Nucleus accumbens (tissue), 56 donors: ENCODE data around the gene TTC9B.
"Not testable (repeated sequence)": the region's sequence is repeated elsewhere in the genome, so short reads cannot be mapped to it uniquely, and the experiment has no call there.

Experiments used
- DNase-seq, 56 donors: peaks; one replicate each; lab custom pipeline; 2025; lab: John Stamatoyannopoulos, UW

Gene TTC9B

DNA sequence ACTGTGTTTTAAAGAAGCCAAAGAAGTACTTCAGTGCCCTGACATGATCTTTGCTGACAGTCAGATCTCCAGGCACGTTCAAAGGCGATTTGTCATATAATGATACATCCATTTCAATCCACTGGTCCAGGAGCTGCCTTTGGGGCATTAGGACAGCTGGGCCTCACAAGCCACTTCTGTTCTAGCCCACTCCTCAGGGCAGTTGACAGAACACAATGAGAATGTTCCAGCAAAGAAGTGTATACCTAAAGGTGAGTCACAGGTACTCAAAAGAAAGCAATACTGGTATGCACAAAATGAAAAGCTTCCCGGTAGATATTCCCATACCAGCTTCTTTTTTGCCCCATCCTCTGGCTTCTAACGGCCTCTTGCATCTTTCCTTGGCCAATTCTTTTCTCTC, 39.4 kb downstream of the TTC9B start:
- no peak for DNase-seq

DNA sequence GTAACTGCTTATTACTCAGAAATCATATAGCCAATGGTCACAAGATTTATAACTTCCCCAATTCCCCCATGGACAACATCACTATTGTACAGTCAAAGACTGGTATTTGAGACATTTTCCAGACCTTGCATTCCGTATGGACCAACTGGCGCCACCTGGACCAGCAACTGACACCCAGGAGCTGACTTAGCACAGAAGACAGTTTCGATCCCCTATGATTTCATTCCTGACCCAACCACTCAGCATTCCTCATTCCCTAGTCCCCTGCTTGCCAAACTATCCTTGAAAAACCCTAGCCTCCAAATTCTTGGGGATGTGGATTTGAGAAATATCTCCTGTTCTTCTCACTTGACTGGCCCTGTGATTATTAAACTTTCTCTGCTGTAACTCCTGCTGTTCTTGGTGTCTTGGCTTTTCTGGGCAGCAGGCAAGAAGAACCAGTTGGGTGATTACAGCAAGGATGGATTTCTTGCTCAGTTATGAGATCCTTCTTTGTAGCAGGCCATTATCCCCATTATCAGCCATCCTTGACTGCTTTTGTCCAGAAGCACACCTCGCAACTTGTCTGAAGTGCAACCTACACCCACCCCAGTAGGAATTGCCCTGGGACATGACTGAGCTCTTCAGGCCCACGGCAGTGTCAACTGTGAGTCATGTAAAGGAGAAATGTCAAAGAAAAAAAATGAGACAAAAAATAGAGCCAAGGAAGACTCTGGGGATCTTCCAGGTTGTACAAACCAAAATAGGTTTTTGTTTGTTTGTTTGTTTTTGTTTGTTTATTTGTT, 40.7 kb downstream of the TTC9B start:
- DNase-seq = no peak

DNA sequence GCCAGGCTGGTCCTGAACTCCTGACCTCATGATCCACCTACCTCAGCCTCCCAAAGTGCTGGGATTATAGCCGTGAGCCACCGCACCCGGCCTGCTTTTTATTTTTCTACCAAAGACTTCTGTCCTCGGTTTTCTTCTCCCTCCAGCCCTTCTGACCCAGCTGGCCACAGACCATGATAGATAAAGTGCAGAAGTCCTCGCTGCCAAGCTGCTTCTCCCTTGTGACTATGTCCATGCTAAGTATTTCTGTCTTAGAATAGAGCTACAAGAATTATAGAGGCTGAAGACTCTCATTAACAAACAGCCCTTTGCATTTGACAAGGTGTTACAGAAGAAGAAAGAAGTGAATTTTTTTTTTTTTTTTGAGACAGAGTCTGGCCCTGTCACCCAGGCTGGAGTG, 42.4 kb downstream of the TTC9B start:
- DNase-seq = no peak

DNA sequence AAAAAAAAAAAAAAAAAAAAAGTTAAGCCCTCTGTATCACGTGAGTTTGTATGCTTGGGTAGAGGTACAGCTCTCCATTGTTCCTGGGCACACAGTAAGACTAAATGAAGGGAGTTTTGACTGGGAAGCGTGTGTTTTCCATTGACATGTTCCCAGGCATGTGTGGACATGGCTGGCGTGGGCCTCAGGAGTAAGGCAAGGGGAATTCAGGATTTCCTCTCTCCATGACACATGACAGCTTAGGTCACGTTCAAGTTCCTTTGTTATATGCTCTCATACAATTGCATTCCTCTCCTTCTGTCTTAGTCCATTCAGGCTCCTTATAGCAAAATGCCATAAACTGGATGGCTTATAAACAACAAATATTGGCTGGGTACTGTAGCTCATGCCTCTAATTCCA, 44.1 kb downstream of the TTC9B start:
- no peak for DNase-seq

DNA sequence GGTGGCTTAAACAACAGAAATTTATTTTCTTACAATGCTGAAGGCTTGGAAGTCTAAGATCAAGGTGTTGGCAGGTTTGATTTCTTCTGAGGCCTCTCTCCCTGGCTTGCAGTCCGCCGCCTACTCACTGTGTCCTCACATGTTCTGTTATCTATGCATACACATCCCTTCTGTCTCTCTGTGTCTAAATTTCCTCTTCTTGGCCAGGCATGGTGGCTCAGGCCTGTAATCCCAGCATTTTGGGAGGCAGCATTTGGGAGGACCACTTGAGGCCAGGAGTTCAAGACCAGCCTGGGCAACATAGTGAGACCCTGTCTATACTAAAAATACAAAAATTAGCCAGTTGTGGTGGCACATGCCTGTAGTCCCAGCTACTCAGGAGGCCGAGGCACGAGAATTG, 46.9 kb downstream of the TTC9B start:
- not testable (repeated sequence) for DNase-seq

DNA sequence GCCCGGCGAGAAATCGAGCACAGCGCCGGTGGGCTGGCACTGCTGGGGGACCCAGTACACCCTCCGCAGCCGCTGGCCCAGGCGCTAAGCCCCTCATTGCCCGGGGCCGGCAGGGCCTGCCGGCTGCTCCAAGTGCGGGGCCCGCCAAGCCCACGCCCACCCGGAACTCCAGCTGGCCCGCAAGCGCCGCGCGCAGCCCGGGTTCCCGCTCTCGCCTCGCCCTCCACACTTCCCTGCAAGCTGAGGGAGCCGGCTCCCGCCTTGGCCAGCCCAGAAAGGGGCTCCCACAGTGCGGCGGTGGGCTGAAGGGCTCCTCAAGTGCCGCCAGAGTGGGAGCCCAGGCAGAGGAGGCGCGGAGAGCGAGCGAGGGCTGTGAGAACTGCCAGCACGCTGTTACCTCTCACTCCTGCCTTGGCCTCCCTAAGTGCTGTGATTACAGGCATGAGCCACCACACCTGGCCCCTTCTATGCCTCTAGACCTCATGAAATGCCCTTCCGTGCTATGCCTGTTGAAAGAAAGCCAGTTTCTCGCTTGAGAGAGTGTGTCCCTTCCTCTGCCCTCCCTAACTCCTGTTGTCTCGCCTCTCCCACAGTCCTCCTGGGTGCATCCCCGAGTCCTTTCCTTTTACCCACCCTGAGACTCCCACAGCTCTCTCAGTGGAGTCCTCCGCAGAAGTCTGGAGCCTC, 47.7 kb downstream of the TTC9B start:
- not testable (repeated sequence) for DNase-seq

DNA sequence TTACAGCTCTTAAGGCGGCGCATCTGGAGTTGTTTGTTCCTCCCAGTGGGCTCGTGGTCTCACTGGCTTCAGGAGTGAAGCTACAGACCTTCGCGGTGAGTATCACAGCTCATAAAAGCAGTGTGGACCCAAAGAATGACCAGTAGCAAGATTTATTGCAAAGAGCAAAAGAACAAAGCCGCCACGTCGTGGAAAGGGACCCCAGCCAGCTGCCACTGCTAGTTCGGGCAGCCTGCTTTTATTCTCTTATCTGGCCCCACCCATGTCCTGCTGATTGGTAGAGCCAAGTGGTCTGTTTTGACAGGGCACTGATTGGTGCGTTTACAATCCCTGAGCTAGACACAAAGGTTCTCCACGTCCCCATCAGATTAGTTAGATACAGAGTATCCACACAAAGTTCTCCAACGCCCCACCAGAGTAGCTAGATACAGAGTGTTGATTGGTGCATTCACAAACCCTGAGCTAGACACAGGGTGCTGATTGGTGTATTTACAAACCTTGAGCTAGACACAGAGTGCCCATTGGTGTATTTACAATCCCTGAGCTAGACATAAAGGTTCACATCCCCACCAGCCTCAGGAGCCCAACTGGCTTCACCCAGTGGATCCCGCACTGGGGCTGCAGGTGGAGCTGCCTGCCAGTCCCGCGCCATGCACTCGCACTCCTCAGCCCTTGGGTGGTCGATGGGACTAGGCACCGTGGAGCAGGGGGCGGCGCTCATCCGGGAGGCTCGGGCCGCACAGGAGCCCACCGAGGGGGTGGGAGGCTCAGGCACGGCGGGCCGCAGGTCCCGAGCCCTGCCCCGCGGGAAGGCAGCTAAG, 48.5 kb downstream of the TTC9B start:
- DNase-seq = not testable (repeated sequence)
